ENCODE measurements around the gene MLIP. TPM values are rescaled to one million over a fixed set of nuclear protein-coding genes. Genes with fewer than 3 reads are reported as not detected.

The MLIP gene
- total and polyA plus RNA-seq, 2 of the 8 experiments (the other 6 are each of a cell fraction or from before 2014, with no cell fraction given) = not detected

DNA sequence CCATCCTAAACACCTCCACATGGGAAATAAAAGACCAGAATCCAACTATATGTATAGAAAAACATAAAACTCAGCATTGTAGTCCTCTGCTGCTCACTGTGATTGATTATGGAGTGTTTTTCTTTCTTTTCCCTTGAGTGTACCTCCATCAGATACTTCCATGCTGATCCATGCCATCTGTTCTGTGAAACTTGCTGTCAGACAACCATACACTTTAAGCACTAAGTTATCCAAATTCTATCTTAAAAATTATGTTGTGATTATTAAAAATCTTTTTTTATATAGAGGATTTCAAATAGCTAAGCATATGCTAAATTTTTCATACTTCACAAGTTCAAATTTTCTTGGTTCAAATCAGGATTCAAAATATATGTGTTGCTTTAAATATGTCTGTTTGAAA, 105.1 kb downstream of the MLIP start:
- Histone ChIP-seq H3K9me3 (ENCODE audit: insufficient read depth in 2 of 2, low read depth in 1 of 2, low read length in 1 of 2) (no peaks in the 10 kb centered on the region), H3K18ac (ENCODE audit: extremely low read depth, low read length) (no peak overlapping the region), H3K27me3 (replicated peaks in 1 of 4; ENCODE audit: control insufficient read depth in 3 of 4, extremely low read depth in 1 of 4, insufficient read depth in 3 of 4, low read length in 3 of 4) (no peaks in the 10 kb centered on the region), H3K4me1 (replicated peaks in 1 of 4; ENCODE audit: control insufficient read depth in 3 of 4, insufficient read depth in 4 of 4, low read length in 3 of 4) (no peaks in the 10 kb centered on the region), H2BK20ac (ENCODE audit: low read length) (no peak overlapping the region), H4K8ac (ENCODE audit: extremely low read depth, insufficient read depth, low read length) (no peak overlapping the region), H4K5ac (ENCODE audit: insufficient read length, low read depth, low read length) (no peak overlapping the region), H4K20me1 (replicated peaks in 1 of 2; ENCODE audit: control insufficient read depth in 1 of 2, insufficient read depth in 2 of 2, low read length in 2 of 2) (no peaks in the 10 kb centered on the region), H4K91ac (replicated peaks; ENCODE audit: insufficient read length, low read length) (no peak overlapping the region), H2BK12ac (ENCODE audit: low read depth, low read length) (no peak overlapping the region), H3K56ac (replicated peaks; ENCODE audit: insufficient read length, low read depth, low read length) (no peak overlapping the region), H3K79me2 (ENCODE audit: control insufficient read depth in 1 of 2, insufficient read depth in 2 of 2, low read length in 2 of 2) (no peaks in the 10 kb centered on the region), H2AK5ac (ENCODE audit: low read depth, low read length) (no peak overlapping the region), H3K27ac (ENCODE audit: low read depth, low read length) (no peak overlapping the region), H3K4me2 (ENCODE audit: insufficient read depth in 1 of 2, low read depth in 2 of 2, low read length in 2 of 2) (no peak overlapping the region), H2BK5ac (ENCODE audit: low read depth, low read length) (no peak overlapping the region), H3K23ac (ENCODE audit: insufficient read length) (no peak overlapping the region), H3K9ac (replicated peaks in 1 of 4; ENCODE audit: extremely low read depth in 1 of 4, low read depth in 3 of 4, low read length in 3 of 4) (no peak overlapping the region), H3K23me2 (ENCODE audit: low read depth, low read length) (no peaks in the 10 kb centered on the region), H3K36me3 (ENCODE audit: control insufficient read depth in 2 of 4, insufficient read depth in 4 of 4, low read length in 3 of 4) (no peaks in the 10 kb centered on the region), H2BK120ac (replicated peaks; ENCODE audit: low read depth, low read length) (no peak overlapping the region), H3K4me3 (ENCODE audit: extremely low read depth in 1 of 4, insufficient read depth in 2 of 4, low read depth in 3 of 4, low read length in 4 of 4) (no peak overlapping the region), H3K14ac (ENCODE audit: insufficient read length) (no peak overlapping the region), H3K79me1 (ENCODE audit: low read depth, low read length) (no peaks in the 10 kb centered on the region), H3K4ac (replicated peaks; ENCODE audit: insufficient read length, low read depth, low read length) (no peak overlapping the region), H2AFZ (ENCODE audit: low read length) (no peak overlapping the region), H2BK15ac (ENCODE audit: low read length) (no peak overlapping the region)
- DNase-seq (ENCODE audit: low read depth in 1 of 2, low spot score in 2 of 2) (no peak), FAIRE-seq (no peak)
- CTCF ChIA-PET (ENCODE audit: partially characterized antibody) = interaction anchor here (0.6 kb wide), 1 partner anchor 28 kb away, joined by 4 read pairs; no protein-coding TSS in a partner anchor
- POLR2A ChIA-PET (ENCODE audit: partially characterized antibody) = no interaction called here
- TF ChIP-seq BRCA1 (IDR thresholded peaks at IDR 0.05; ENCODE audit: low read depth, low read length) = no peak
- TF ChIP-seq CEBPB (IDR thresholded peaks at IDR 0.05; ENCODE audit: low read depth, low read length) = no peak
- TF ChIP-seq TBP (IDR thresholded peaks at IDR 0.05; ENCODE audit: low read depth, low read length) = no peak
- TF ChIP-seq HDAC6 (IDR thresholded peaks at IDR 0.05; ENCODE audit: low read depth, low read length) = no peak
